PC-3 (cell line): ENCODE measurements around the gene APOL2.

Experiments
- EZH2 ChIP-seq: fragments of 300-600 bp; sonication (generic); IDR thresholded peaks from one replicate; pipeline ENCODE4 v1.6.1; 2017; ENCODE audit warnings: antibody characterized with exemption, mild to moderate bottlenecking, low read length; ENCODE audit not compliant: unreplicated experiment
- EZH2phosphoT487 ChIP-seq: fragments of 300-600 bp; sonication (generic); IDR thresholded peaks from 2 replicates; pipeline ENCODE4 v1.6.1; 2018; ENCODE audit warnings: mild to moderate bottlenecking, antibody characterized with exemption, low read length, borderline replicate concordance
- TF ChIP-seq, protein P1 (sequence below): fragments of 300-600 bp; sonication (generic); conservative IDR thresholded peaks from 2 replicates; pipeline ENCODE4 v1.5.1; 2017; ENCODE audit warnings: antibody characterized with exemption, low read depth, mild to moderate bottlenecking, low read length

- TF ChIP-seq, protein P1, sequence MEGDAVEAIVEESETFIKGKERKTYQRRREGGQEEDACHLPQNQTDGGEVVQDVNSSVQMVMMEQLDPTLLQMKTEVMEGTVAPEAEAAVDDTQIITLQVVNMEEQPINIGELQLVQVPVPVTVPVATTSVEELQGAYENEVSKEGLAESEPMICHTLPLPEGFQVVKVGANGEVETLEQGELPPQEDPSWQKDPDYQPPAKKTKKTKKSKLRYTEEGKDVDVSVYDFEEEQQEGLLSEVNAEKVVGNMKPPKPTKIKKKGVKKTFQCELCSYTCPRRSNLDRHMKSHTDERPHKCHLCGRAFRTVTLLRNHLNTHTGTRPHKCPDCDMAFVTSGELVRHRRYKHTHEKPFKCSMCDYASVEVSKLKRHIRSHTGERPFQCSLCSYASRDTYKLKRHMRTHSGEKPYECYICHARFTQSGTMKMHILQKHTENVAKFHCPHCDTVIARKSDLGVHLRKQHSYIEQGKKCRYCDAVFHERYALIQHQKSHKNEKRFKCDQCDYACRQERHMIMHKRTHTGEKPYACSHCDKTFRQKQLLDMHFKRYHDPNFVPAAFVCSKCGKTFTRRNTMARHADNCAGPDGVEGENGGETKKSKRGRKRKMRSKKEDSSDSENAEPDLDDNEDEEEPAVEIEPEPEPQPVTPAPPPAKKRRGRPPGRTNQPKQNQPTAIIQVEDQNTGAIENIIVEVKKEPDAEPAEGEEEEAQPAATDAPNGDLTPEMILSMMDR, result no peak
- TF ChIP-seq EZH2, result no peak
- no peak for TF ChIP-seq EZH2phosphoT487
Observed at GRCh38 chr22:36282328-36282831, 43.1 kb upstream of the APOL2 start.
